H7 (cell line): ENCODE measurements around the gene SECTM1. TPM values are rescaled to one million over a fixed set of nuclear protein-coding genes. Genes with fewer than 3 reads are reported as not detected.
A peak's percentile ranks its signal among the peaks of the same experiment; 100 is the strongest.
"Not testable (repeated sequence)": the region's sequence is repeated elsewhere in the genome, so short reads cannot be mapped to it uniquely, and the experiment has no call there.

Experiments
- DNase-seq: peaks from one replicate; pipeline ENCODE4 v3.0.0; 2012
- H3K27me3 ChIP-seq: 2 replicates; pipeline ENCODE4 v1.6.0; 2011; ENCODE audit warnings: mild to moderate bottlenecking, low read length; ENCODE audit not compliant: control insufficient read depth, insufficient read depth
- H3K36me3 ChIP-seq: replicated peaks from 2 replicates; pipeline ENCODE4 v1.5.1; 2011; ENCODE audit warnings: low read length; ENCODE audit not compliant: control insufficient read depth, insufficient read depth
- H3K4me3 ChIP-seq: 2 replicates; pipeline ENCODE4 v1.5.1; 2011; ENCODE audit warnings: low read depth, mild to moderate bottlenecking, control low read depth, low read length, moderate library complexity; ENCODE audit not compliant: insufficient read depth
- total RNA-seq: library from RNA; depleted of rRNA; stranded (reverse); fragments of >200 nt; shearing (Covaris generic); gene quantifications from 2 replicates; pipeline ENCODE4 v1.2.3, GENCODE V29; 2014

Gene SECTM1
- total RNA-seq, 1 experiment from 2014 or later = 0.94 TPM

GRCh38 chr17:82357394-82357793, 23.8 kb upstream of the SECTM1 start:
- Histone ChIP-seq H3K27me3 (no peaks in the 10 kb centered on the region; the same call in 1 of the 2 replicates), H3K4me3 (no peak overlapping the region)

DNA sequence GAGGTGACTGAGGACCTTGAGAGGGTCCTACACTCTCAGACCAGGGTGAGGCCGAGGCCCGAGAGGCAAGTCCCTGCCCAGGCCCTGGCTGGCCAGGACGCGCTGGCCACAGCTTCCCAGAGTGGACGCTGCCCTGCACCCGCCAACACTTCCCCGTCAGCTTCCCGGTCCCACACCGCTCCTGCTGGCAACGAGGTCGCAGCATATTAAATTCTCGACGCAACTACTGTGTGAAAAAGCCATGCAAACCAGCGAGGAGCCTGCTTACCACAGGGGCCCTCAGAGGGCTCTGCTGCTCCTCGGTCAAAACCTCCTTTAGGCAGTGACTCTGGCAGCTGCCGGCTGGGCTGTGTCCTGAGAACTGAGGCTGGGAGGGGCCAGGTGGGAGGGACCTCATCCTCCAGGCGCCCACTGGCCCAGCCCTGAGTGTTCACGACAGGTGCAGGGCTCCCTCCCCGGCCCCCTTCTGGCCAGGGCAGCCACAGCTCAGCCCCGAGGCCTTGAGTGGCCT, 23.3 kb upstream of the SECTM1 start:
- Histone ChIP-seq H3K27me3 (no peaks in the 10 kb centered on the region; the same call in 1 of the 2 replicates), H3K4me3 (no peak overlapping the region), H3K36me3 (no peaks in the 10 kb centered on the region)
- DNase-seq = peak; percentile 91

More at GRCh38 chr17:82357394-82357793, 23.8 kb upstream of the SECTM1 start:
- DNase-seq = no peak
- no peaks in the 10 kb centered on the region for H3K36me3 ChIP-seq

DNA sequence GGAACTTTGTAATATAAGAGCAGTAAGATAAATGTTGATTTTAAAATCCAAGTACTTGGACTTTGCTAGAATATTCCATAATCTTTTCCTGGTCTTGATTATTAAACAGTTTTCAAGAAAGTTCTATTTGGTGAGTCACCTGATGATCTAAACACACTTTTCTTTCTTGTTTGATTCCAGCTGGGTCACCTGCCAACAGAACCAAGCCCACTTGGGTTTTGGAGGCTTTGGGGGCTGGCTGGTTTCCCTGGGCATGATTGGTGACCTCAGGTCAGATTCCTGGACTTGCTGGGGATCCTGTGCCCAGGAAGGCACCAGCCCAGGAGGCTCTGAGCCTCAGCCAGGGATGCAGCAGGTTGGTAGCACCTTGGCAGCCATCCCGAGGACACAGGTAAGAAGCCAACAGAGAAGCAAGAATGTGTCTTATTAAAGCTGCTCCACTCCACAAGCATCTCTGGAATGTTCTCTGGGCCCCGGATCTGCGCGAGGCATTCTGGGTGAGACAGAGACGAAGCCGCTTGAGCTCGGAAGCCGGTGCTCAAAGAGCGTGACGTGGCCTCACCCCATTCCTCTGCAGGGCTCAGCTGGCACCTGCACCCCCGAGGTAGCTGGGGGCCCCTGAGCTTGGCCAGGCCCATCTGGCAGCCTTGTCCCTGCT, 22.3 kb upstream of the SECTM1 start:
- no peak for DNase-seq
- Histone ChIP-seq H3K4me3 (no peak overlapping the region), H3K36me3 (no peaks in the 10 kb centered on the region), H3K27me3 (no peaks in the 10 kb centered on the region; the same call in 1 of the 2 replicates)

DNA sequence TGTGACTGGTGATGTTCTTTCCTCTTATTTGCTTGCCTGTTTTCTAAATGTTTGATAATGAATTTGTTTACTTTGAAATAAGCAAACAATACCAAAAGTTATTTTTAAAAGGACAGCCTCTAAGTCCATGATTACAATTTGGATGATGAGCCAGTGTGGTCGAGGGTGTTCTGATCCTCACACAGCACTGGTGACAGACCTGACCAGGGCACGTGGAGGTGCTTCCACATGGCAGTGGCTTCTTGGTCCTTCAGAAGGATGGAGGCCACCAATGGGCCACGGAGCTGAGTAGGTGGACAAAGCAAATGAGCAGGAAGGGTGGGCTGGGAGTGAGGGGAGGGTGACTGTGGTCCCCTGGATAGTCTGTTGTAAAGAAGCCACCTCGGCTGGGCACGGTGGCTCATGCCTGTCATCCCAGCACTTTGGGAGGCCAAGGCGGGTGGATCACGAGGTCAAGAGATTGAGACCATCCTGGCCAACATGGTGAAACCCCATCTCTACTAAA, 21.3 kb upstream of the SECTM1 start:
- no peaks in the 10 kb centered on the region; the same call in 1 of the 2 replicates for H3K27me3 ChIP-seq
- no peak for DNase-seq
- H3K4me3 ChIP-seq = no peak overlapping the region
- no peaks in the 10 kb centered on the region for H3K36me3 ChIP-seq

- Histone ChIP-seq H3K4me3 (no peak overlapping the region), H3K27me3 (no peaks in the 10 kb centered on the region), H3K36me3 (no peaks in the 10 kb centered on the region)
- DNase-seq = no peak
Measured at GRCh38 chr17:82353484-82353883, 19.9 kb upstream of the SECTM1 start.

GRCh38 chr17:82351713-82352488, 18.3 kb upstream of the SECTM1 start:
- Histone ChIP-seq H3K36me3 (no peaks in the 10 kb centered on the region), H3K27me3 (no peaks in the 10 kb centered on the region), H3K4me3 (no peak overlapping the region)
- DNase-seq = peak; percentile 96

GRCh38 chr17:82351254-82351712, 17.7 kb upstream of the SECTM1 start:
- H3K36me3 ChIP-seq = no peaks in the 10 kb centered on the region
- H3K27me3 ChIP-seq = no peaks in the 10 kb centered on the region
- no peak overlapping the region for H3K4me3 ChIP-seq
- DNase-seq = no peak

GRCh38 chr17:82350182-82351030, 16.8 kb upstream of the SECTM1 start:
- peak; percentile 58 for DNase-seq
- Histone ChIP-seq H3K4me3 (no peak overlapping the region), H3K36me3 (no peaks in the 10 kb centered on the region), H3K27me3 (no peaks in the 10 kb centered on the region)

DNA sequence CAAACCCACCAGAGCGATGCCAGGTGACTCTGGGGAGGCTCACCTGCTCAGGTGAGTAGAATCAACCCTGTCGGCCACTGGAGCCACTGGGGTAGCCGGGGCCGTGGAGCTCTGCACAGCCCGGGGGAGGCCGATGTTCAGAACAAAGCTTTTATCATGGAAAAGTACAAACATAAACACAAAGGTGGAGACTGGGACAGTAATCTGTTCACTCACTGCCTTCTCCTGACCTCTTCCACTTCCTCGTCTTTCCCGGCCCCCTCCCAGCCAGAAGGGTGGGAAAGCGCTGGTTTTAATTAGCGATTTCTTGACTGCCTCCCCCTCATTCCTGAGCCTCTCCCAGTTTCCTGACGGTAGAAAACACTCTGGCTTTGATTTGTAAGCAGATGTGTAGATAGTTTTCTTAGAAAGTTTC, 15.7 kb upstream of the SECTM1 start:
- peak; percentile 61 for DNase-seq
- no peaks in the 10 kb centered on the region for H3K27me3 ChIP-seq
- no peaks in the 10 kb centered on the region for H3K36me3 ChIP-seq
- no peak overlapping the region for H3K4me3 ChIP-seq

GRCh38 chr17:82348866-82349265, 15.3 kb upstream of the SECTM1 start:
- Histone ChIP-seq H3K4me3 (no peak overlapping the region), H3K36me3 (no peaks in the 10 kb centered on the region), H3K27me3 (no peaks in the 10 kb centered on the region)
- DNase-seq = no peak

GRCh38 chr17:82348434-82348833, 14.9 kb upstream of the SECTM1 start:
- DNase-seq = no peak
- Histone ChIP-seq H3K36me3 (no peaks in the 10 kb centered on the region), H3K4me3 (no peak overlapping the region), H3K27me3 (no peaks in the 10 kb centered on the region)

GRCh38 chr17:82347994-82348393, 14.4 kb upstream of the SECTM1 start:
- H3K27me3 ChIP-seq, H3K36me3 ChIP-seq, H3K4me3 ChIP-seq, DNase-seq: not testable (repeated sequence)

DNA sequence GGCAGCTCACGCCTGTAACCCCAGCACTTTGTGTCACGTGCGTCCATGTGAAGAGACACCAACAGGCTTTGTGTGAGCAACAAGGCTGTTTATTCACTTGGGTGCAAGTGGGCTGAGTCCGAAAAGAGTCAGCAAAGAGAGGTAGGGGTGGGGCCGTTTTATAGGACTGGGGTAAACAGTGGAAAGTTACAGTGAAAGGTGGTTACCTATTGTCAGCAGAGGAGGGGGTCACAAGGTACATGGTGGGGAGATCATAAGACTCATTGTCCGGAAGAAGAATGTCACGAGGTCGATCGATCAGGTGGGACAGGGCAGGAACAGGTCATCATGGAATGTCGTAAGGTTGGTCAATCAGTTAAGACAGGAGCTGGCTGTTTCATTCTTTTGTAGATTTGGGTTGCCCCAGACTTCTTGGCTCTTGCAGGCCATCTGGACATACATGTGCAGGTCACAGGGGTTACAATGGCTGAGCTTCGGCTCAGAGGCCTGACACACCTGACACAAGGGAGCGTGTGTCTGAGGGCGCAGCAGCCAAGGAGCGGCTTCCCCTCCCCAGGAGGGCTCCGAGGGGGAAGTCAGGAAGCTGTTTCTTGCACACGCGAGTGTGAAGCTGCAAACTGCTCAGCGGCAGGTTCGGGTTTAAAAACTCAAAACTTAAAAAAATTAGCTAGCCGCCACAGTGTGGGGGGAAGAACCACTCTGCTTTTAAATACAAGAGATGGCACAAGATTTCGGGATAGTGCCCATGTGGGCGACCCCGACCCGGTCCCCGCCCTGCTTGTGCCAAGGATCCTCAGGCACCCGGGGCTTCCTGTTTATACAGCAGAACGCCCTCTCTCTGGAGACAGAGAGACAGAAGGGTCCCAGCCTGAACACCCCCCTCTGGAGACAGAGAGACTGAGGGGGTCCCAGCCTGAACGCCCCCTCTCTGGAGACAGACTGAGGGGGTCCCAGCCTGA, 13.1 kb upstream of the SECTM1 start:
- no peaks in the 10 kb centered on the region for H3K27me3 ChIP-seq
- no peak for DNase-seq
- no peak overlapping the region for H3K4me3 ChIP-seq
- H3K36me3 ChIP-seq = no peaks in the 10 kb centered on the region
